ENCODE data around the gene IWS1.
"Not testable (repeated sequence)": the region's sequence is repeated elsewhere in the genome, so short reads cannot be mapped to it uniquely, and the experiment has no call there.

The IWS1 gene

GRCh38 chr2:127526132-127527000 is at the start of gene IWS1:
IWS1 (minus strand) TSS chr2:127526489; CDS start chr2:127526208, 281 bp downstream.
- DNase-seq (ENCODE audit: extremely low spot score, insufficient read length, low read depth) (peak; percentile 93), FAIRE-seq (peak; percentile 87)

DNA sequence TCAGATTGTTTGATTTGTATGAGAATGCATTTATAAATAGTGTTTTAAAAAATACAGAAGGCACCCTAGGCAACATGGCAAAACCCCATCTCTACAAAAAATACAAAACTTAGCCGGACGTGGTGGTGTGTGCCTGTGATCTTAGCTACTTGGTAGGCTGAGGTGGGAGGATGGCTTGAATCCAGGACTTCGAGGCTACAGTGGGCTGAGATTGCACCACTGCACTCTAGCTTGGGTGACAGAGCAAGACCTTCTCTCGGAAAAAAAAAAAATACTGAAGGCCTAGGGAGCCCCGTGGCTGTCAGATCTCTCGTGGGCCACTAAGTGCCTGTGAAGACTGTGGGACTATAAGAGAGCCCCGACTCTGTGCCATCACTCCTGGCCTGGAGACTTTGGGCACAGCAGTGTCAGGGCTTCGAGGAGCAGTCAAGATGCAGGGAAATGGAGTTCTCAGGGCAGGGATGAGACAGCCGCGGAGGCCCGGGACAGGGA is 49.7 kb upstream of the IWS1 start:
- DNase-seq (ENCODE audit: extremely low spot score, insufficient read length, low read depth), result no peak
- FAIRE-seq, result no peak

- DNase-seq (ENCODE audit: extremely low spot score, insufficient read length, low read depth) (no peak), FAIRE-seq (no peak)
Measured at GRCh38 chr2:127575185-127575765, 49.0 kb upstream of the IWS1 start.

GRCh38 chr2:127574656-127575055 is 48.4 kb upstream of the IWS1 start:
- no peak for FAIRE-seq
- no peak for DNase-seq (ENCODE audit: extremely low spot score, insufficient read length, low read depth)

DNA sequence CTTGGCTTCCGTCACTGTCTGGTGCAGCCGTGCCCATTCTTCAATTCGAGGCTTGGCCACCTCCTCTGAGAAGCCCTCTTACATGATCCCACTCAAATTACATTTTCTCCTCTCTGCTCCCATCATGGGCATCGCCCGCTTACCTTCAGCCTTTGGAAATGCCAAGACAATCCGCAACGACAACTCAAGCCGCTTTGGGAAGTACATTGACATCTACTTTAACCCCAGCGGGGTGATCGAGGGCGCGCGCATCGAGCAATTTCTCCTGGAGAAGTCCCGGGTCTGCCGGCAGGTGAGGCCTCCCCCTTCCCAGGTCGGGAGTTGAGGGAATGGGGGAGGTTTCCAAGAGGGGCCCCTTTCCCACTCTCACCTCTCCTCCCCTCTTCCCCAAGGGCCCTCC is 47.5 kb upstream of the IWS1 start:
- DNase-seq (ENCODE audit: extremely low spot score, insufficient read length, low read depth) (no peak), FAIRE-seq (no peak)

GRCh38 chr2:127573298-127573697 is 47.0 kb upstream of the IWS1 start:
- FAIRE-seq, result no peak
- no peak for DNase-seq (ENCODE audit: extremely low spot score, insufficient read length, low read depth)

- DNase-seq (ENCODE audit: extremely low spot score, insufficient read length, low read depth), result no peak
- no peak for FAIRE-seq
Measured at GRCh38 chr2:127572841-127573240, 46.6 kb upstream of the IWS1 start.

DNA sequence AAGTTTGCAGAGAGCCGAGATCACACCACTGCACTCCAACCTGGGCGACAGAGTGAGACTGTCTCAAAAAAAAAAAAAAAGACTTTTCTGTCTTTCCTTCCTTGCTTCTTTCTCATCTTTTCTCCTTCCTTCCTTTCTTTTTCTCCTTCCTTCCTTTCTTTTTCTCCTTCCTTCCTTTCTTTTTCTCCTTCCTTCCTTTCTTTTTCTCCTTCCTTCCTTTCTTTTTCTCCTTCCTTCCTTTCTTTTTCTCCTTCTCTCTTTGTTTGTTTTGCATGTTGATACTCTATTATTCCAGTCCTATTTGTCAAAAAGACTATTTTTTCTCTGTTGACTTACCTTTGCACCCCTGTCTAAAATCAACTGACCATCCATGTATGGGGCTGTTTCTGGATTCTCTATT is 46.1 kb upstream of the IWS1 start:
- not testable (repeated sequence) for DNase-seq (ENCODE audit: extremely low spot score, insufficient read length, low read depth); FAIRE-seq

DNA sequence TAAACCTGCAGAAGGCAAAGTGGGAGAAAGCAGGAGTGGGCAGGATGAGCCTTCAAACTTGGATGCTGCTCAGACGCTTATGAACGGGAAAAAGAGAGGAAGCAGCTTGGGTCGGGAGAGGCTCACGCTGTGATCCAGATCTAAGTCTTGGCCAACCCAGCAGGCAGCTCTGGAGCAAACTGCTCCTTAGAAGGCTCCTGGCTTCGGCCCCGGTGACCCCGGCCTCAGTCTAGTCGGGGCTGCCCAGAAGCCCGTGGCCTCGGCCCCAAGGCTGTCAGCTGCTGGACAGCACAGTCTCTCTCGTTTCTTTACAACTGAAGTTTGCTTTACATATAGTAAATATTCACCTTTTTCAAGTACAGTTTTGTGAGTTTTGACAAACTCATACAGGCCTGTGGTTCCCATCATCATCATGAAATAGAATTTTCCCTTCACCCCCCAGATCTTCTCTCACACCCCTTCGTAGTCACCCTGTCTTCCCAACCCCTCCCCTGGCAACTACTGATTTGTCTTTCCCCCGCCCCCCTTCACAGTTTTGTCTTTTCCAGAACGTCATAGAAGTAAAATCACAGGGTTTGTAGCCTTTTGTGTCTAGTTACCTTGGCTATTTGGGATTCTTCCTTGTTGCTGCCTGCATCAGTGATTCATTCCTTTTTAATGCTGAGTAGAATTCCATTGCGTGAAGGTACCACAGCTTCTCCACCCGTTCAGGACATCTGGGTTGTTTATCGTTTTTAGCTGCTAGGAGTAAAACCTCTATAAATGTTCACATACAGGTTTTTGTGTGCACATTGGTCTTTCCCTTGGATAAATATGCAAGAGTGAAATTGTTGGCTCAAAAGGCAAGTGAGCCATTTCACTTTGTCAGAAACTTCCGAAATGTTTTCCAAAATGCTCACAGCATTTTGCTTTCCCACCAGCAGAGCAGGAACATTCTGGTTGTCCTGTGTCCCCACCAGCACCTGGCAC is 44.3 kb upstream of the IWS1 start:
- FAIRE-seq (no peak), DNase-seq (ENCODE audit: extremely low spot score, insufficient read length, low read depth) (no peak)

GRCh38 chr2:127569666-127570065 is 43.4 kb upstream of the IWS1 start:
- FAIRE-seq (no peak), DNase-seq (ENCODE audit: extremely low spot score, insufficient read length, low read depth) (no peak)

- FAIRE-seq, result no peak
- DNase-seq (ENCODE audit: extremely low spot score, insufficient read length, low read depth), result no peak
Measured at GRCh38 chr2:127568128-127568527, 41.8 kb upstream of the IWS1 start.

DNA sequence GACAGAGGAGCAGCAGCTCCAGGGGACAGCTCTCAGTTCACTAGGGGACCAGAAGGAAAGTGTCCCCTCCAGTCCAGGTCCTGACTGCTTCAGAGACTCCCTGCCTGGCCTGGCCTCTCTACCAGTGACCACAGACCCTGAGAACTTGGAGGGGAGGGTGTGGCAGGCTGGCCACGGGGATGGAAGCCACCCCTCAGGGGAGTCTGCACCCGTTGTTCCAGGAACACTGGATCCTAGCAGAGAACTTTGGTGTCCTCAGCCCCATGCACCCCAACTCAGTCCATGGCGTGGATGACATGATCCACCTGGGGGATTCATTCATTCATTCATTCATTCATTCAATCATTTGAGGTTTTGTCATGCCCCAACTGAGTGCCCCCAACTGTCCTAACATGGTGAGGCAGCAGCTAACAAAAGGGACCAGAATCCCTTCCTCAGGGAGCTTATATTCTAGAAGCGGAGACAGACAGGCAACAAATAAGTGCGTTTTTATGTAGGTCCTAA is 41.1 kb upstream of the IWS1 start:
- DNase-seq (ENCODE audit: extremely low spot score, insufficient read length, low read depth) (no peak), FAIRE-seq (no peak)

GRCh38 chr2:127566576-127566975 is 40.3 kb upstream of the IWS1 start:
- DNase-seq (ENCODE audit: extremely low spot score, insufficient read length, low read depth), result no peak
- FAIRE-seq, result no peak

GRCh38 chr2:127566139-127566417 is 39.8 kb upstream of the IWS1 start:
- no peak for DNase-seq (ENCODE audit: extremely low spot score, insufficient read length, low read depth)
- FAIRE-seq, result no peak

- no peak for FAIRE-seq
- DNase-seq (ENCODE audit: extremely low spot score, insufficient read length, low read depth), result no peak
Measured at GRCh38 chr2:127565261-127566138, 39.2 kb upstream of the IWS1 start.

GRCh38 chr2:127564429-127565260 is 38.4 kb upstream of the IWS1 start:
- no peak for FAIRE-seq
- DNase-seq (ENCODE audit: extremely low spot score, insufficient read length, low read depth), result no peak

- peak; percentile 79 for DNase-seq (ENCODE audit: extremely low spot score, insufficient read length, low read depth)
- peak; percentile 99 for FAIRE-seq
Measured at GRCh38 chr2:127563458-127564428, 37.5 kb upstream of the IWS1 start.
